PC-9 (cell line): Measurements from ENCODE around the gene UTP20. TPM values are rescaled to one million over a fixed set of nuclear protein-coding genes. Genes with fewer than 3 reads are reported as not detected.

ENCODE experiments used
- BruUV-seq: library from RNA; stranded (reverse); fragments of 400-500 nt; replicated peaks from 2 replicates; lab custom pipeline; 2021; lab: Mats Ljungman, UMichigan
- CTCF ChIA-PET: fragments of 300-600 bp; sonication (Branson Sonifier 250); formaldehyde crosslinking; loops from one replicate; lab custom pipeline; 2022; ENCODE audit warnings: antibody characterized with exemption; lab: Charles Lee
- POLR2A ChIA-PET: fragments of 300-600 bp; sonication (Branson Sonifier 250); formaldehyde crosslinking; loops from one replicate; lab custom pipeline; 2022; ENCODE audit warnings: antibody characterized with exemption; ENCODE audit not compliant: unreplicated experiment; lab: Charles Lee
- DNase-seq, 2 experiments: peaks; one replicate each; pipeline versions ENCODE4 v3.0.0 to v3.0.0-alpha.2; 2015 to 2022; ENCODE audit warnings: mixed read lengths in 1 of 2
- H2AFZ ChIP-seq: fragments of 200-600 bp; sonication (generic); 2 replicates; pipeline ENCODE4 v1.8.1; 2017; ENCODE audit warnings: antibody characterized with exemption
- H3F3A ChIP-seq: fragments of 200-600 bp; sonication (generic); 2 replicates; pipeline ENCODE4 v1.8.1; 2017; ENCODE audit warnings: antibody characterized with exemption, mild to moderate bottlenecking, low read depth; ENCODE audit not compliant: insufficient read depth
- H3K27ac ChIP-seq: fragments of 200-600 bp; sonication (generic); 2 replicates; pipeline ENCODE4 v1.6.1; 2016; ENCODE audit warnings: mixed run types
- H3K27me3 ChIP-seq: fragments of 200-600 bp; sonication (generic); 2 replicates; pipeline ENCODE4 v1.6.1; 2016; ENCODE audit warnings: low read depth, mixed run types; ENCODE audit not compliant: insufficient read depth
- H3K36me3 ChIP-seq: fragments of 200-600 bp; sonication (generic); 2 replicates; pipeline ENCODE4 v1.6.1; 2016; ENCODE audit warnings: low read depth, mixed run types
- H3K4me1 ChIP-seq: fragments of 200-600 bp; sonication (generic); replicated peaks from 2 replicates; pipeline ENCODE4 v1.6.1; 2016; ENCODE audit warnings: mixed run types; ENCODE audit not compliant: insufficient read depth
- H3K4me2 ChIP-seq: fragments of 200-600 bp; sonication (generic); 2 replicates; pipeline ENCODE4 v1.6.1; 2017; ENCODE audit warnings: mixed run types
- H3K4me3 ChIP-seq: fragments of 200-600 bp; sonication (generic); 2 replicates; pipeline ENCODE4 v1.6.1; 2016; ENCODE audit warnings: mixed run types
- H3K79me2 ChIP-seq: fragments of 200-600 bp; sonication (generic); 2 replicates; pipeline ENCODE4 v1.6.1; 2017; ENCODE audit warnings: low read depth, mixed run types
- H3K9me2 ChIP-seq: fragments of 200-600 bp; sonication (generic); 2 replicates; pipeline ENCODE4 v1.8.1; 2017; ENCODE audit warnings: mild to moderate bottlenecking; ENCODE audit not compliant: insufficient read depth
- H3K9me3 ChIP-seq: fragments of 200-600 bp; sonication (generic); 2 replicates; pipeline ENCODE4 v1.8.1; 2016; ENCODE audit warnings: low read depth; ENCODE audit not compliant: insufficient read depth
- H4K20me1 ChIP-seq: fragments of 200-600 bp; sonication (generic); 2 replicates; pipeline ENCODE4 v1.8.1; 2017; ENCODE audit not compliant: insufficient read depth
- EZH2 ChIP-seq: fragments of 200-600 bp; sonication (generic); IDR thresholded peaks from 2 replicates; pipeline ENCODE4 v1.8.0; 2017; ENCODE audit warnings: antibody characterized with exemption, low read depth
- intact Hi-C: fragments of 100-400 bp; cut with micrococcal nuclease; formaldehyde crosslinking; loops from one replicate; pipeline ENCODE4 v1.10.0; 2022; ENCODE audit not compliant: unreplicated experiment
- total RNA-seq: library from RNA; stranded (reverse); gene quantifications from 2 replicates; pipeline ENCODE4 v1.2.3, GENCODE V29; 2021
- TF ChIP-seq, protein P1 (sequence below): fragments of 200-600 bp; sonication (generic); conservative IDR thresholded peaks from 2 replicates; pipeline ENCODE4 v1.6.1; 2017; ENCODE audit warnings: mixed run types, antibody characterized with exemption, mild to moderate bottlenecking, moderate library complexity

The UTP20 gene
- total RNA-seq, 1 experiment from 2014 or later: 14.1 TPM

DNA sequence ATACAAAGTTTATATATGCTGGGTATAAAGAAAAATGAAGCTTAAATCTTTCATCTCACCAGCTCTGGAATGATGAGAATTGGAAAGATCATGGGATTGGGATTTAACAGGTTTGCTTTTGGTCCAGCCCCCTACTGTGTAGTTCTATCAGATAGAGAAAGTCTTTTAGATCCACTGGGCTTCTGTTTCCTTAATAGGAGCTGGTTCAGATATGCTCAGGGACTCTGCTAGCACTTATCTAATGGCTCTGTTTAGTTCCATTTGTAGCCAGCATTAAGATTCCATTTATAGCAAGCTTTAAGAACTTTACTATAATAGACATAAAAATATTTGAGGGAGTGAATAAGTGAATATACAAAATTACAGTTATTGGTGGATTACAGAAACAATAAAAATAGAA lies 42.6 kb downstream of the UTP20 start:
- intact Hi-C loops: loop anchor here (2.0 to 10.0 kb wide), 2 partner anchors 494 to 978 kb away; no protein-coding TSS in a partner anchor
- Histone ChIP-seq H4K20me1 (no peaks in the 10 kb centered on the region), H3K27me3 (no peaks in the 10 kb centered on the region), H3K4me2 (no peak overlapping the region), H3F3A (0 out of 2 replicates have a peak, but pooled peaks cover 8% of the 10 kb centered on the region), H3K36me3 (peaks cover 17% of the 10 kb centered on the region), H3K9me2 (no peaks in the 10 kb centered on the region), H3K4me1 (no peaks in the 10 kb centered on the region), H3K79me2 (no peaks in the 10 kb centered on the region), H3K9me3 (no peaks in the 10 kb centered on the region), H3K27ac (no peak overlapping the region), H2AFZ (no peak overlapping the region), H3K4me3 (no peak overlapping the region)
- POLR2A ChIA-PET: no interaction called here
- BruUV-seq: no TSS peak
- DNase-seq: no peak
- TF ChIP-seq EZH2: no peak
- TF ChIP-seq, protein P1, sequence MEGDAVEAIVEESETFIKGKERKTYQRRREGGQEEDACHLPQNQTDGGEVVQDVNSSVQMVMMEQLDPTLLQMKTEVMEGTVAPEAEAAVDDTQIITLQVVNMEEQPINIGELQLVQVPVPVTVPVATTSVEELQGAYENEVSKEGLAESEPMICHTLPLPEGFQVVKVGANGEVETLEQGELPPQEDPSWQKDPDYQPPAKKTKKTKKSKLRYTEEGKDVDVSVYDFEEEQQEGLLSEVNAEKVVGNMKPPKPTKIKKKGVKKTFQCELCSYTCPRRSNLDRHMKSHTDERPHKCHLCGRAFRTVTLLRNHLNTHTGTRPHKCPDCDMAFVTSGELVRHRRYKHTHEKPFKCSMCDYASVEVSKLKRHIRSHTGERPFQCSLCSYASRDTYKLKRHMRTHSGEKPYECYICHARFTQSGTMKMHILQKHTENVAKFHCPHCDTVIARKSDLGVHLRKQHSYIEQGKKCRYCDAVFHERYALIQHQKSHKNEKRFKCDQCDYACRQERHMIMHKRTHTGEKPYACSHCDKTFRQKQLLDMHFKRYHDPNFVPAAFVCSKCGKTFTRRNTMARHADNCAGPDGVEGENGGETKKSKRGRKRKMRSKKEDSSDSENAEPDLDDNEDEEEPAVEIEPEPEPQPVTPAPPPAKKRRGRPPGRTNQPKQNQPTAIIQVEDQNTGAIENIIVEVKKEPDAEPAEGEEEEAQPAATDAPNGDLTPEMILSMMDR: no peak
- CTCF ChIA-PET: no interaction called here

DNA sequence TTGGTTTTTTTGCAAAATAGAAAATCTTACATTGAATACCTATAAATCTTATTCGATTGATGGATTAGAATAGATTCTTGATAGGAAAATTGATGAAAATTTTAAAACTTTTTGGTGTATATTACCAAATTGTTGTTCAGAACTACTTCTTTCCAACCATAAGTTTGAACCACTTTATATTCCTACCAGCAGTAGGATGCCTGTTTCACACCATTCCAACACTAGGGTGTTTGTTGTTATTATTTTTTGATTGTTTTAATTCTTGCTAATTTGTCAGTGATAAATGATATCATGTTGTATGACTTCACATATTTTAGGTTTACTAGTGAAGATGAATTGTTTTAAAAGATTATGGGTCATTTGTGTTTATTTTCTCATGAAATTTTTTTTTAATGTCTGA lies 43.4 kb downstream of the UTP20 start:
- Histone ChIP-seq H3K9me3 (no peaks in the 10 kb centered on the region), H3K4me2 (no peak overlapping the region), H3F3A (0 out of 2 replicates have a peak, but pooled peaks cover 8% of the 10 kb centered on the region), H3K4me3 (no peak overlapping the region), H3K9me2 (no peaks in the 10 kb centered on the region), H3K27ac (no peak overlapping the region), H3K4me1 (no peaks in the 10 kb centered on the region), H3K79me2 (no peaks in the 10 kb centered on the region), H3K27me3 (no peaks in the 10 kb centered on the region), H4K20me1 (no peaks in the 10 kb centered on the region), H2AFZ (no peak overlapping the region), H3K36me3 (peaks cover 13% of the 10 kb centered on the region)
- no peak for DNase-seq
- ChIA-PET CTCF (interaction anchor here (0.7 kb wide), 1 partner anchor 702 kb away, joined by 3 read pairs; no protein-coding TSS in a partner anchor), POLR2A (no interaction called here)
- BruUV-seq: no TSS peak
- TF ChIP-seq EZH2: no peak
- TF ChIP-seq, protein P1: no peak
- intact Hi-C loops: loop anchor here (2.0 to 10.0 kb wide), 2 partner anchors 494 to 978 kb away; no protein-coding TSS in a partner anchor

DNA sequence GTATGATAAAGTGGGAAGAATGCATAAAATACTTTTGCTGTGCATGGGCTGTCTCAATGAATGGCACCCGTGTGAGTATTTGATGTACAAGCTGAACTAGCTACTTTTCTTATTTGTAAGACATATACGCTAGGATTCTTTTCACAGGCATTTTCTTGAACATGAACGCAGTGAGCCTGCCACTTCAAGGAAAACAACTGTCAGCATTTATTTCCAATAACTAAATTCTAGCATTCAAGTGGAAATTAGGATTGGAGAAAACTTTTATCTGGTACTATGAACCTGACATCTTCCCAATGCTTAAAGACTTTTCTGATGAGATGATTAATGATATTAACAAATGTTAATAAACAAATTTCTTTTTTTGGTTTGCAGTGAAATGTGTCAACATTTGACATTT lies 45.7 kb downstream of the UTP20 start:
- Histone ChIP-seq H3K4me2 (no peak overlapping the region), H3K27me3 (no peaks in the 10 kb centered on the region), H3K4me1 (no peaks in the 10 kb centered on the region), H3K9me2 (no peaks in the 10 kb centered on the region), H3K4me3 (no peak overlapping the region), H2AFZ (no peak overlapping the region), H3K79me2 (no peaks in the 10 kb centered on the region), H3F3A (0 out of 2 replicates have a peak, but pooled peaks cover 5% of the 10 kb centered on the region), H3K27ac (no peak overlapping the region), H4K20me1 (no peaks in the 10 kb centered on the region), H3K36me3 (peaks cover 22% of the 10 kb centered on the region), H3K9me3 (no peaks in the 10 kb centered on the region)
- intact Hi-C loops: loop anchor here (10.0 kb wide), 1 partner anchor 981 kb away; no protein-coding TSS in a partner anchor
- BruUV-seq: no TSS peak
- no peak for DNase-seq
- CTCF ChIA-PET: interaction anchor here (0.6 kb wide), 1 partner anchor 408 kb away, joined by 3 read pairs; no protein-coding TSS in a partner anchor
- POLR2A ChIA-PET: no interaction called here
- TF ChIP-seq EZH2: no peak
- TF ChIP-seq, protein P1: no peak
